Fibroblast of mammary gland (primary cell): ENCODE results near the gene CATSPERD.
"Not testable (repeated sequence)": the region's sequence is repeated elsewhere in the genome, so short reads cannot be mapped to it uniquely, and the experiment has no call there.

Experiments
- DNase-seq: peaks from one replicate; pipeline ENCODE4 v3.0.0-alpha.2; 2010; ENCODE audit warnings: low read depth
- H3K4me3 ChIP-seq: 2 replicates; pipeline ENCODE4 v1.5.1; 2011; ENCODE audit warnings: low read depth, mild to moderate bottlenecking, low read length, moderate library complexity; ENCODE audit not compliant: control insufficient read depth
- CTCF ChIP-seq: conservative IDR thresholded peaks from 2 replicates; pipeline ENCODE4 v1.5.1; 2011; ENCODE audit warnings: low read depth, low read length, inconsistent platforms; ENCODE audit not compliant: control insufficient read depth, insufficient read depth

Gene CATSPERD

GRCh38 chr19:5696196-5697021 lies 24.0 kb upstream of the CATSPERD start:
- TF ChIP-seq CTCF, result no peak
- H3K4me3 ChIP-seq, result no peak overlapping the region

GRCh38 chr19:5697022-5697889 lies 23.2 kb upstream of the CATSPERD start:
- TF ChIP-seq CTCF, result no peak
- no peak for DNase-seq
- H3K4me3 ChIP-seq, result no peak overlapping the region

More at GRCh38 chr19:5696196-5697021, 24.0 kb upstream of the CATSPERD start:
- no peak for DNase-seq

GRCh38 chr19:5697890-5698634 lies 22.4 kb upstream of the CATSPERD start:
- no peak overlapping the region for H3K4me3 ChIP-seq
- DNase-seq, result no peak
- TF ChIP-seq CTCF, result no peak

- no peak for TF ChIP-seq CTCF
- no peak for DNase-seq
- no peak overlapping the region for H3K4me3 ChIP-seq
These were observed 21.6 kb upstream of the CATSPERD start for GRCh38 chr19:5698635-5699422.

GRCh38 chr19:5700455-5701092 lies 19.9 kb upstream of the CATSPERD start:
- TF ChIP-seq CTCF, result no peak
- no peak overlapping the region for H3K4me3 ChIP-seq
- no peak for DNase-seq

- DNase-seq, H3K4me3 ChIP-seq: not testable (repeated sequence)
These were observed 18.4 kb upstream of the CATSPERD start for GRCh38 chr19:5702053-5702410.
